ENCODE data around the gene CDC42BPA.
"Not testable (repeated sequence)": the region's sequence is repeated elsewhere in the genome, so short reads cannot be mapped to it uniquely, and the experiment has no call there.

DNA sequence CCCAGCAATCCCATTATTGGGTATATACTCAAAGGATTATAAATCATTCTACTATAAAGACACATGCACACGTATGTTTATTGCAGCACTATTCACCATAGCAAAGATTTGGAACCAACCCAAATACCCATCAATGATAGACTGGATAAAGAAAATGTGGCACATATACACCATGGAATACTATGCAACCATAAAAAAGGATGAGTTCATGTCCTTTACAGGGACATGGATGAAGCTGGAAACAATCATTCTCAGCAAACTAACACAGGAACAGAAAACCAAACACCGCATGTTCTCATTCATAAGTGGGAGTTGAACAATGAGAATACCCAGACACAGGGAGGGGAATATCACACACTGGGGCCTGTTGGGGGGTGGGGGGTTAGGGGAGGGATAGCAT is 318.7 kb downstream of the CDC42BPA start:
- TF ChIP-seq, protein P1, sequence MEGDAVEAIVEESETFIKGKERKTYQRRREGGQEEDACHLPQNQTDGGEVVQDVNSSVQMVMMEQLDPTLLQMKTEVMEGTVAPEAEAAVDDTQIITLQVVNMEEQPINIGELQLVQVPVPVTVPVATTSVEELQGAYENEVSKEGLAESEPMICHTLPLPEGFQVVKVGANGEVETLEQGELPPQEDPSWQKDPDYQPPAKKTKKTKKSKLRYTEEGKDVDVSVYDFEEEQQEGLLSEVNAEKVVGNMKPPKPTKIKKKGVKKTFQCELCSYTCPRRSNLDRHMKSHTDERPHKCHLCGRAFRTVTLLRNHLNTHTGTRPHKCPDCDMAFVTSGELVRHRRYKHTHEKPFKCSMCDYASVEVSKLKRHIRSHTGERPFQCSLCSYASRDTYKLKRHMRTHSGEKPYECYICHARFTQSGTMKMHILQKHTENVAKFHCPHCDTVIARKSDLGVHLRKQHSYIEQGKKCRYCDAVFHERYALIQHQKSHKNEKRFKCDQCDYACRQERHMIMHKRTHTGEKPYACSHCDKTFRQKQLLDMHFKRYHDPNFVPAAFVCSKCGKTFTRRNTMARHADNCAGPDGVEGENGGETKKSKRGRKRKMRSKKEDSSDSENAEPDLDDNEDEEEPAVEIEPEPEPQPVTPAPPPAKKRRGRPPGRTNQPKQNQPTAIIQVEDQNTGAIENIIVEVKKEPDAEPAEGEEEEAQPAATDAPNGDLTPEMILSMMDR (IDR thresholded peaks at IDR 0.05), result not testable (repeated sequence)
- TF ChIP-seq POLR2A (IDR thresholded peaks at IDR 0.05), result not testable (repeated sequence)
